H1 (cell line): ENCODE results near the gene UBP1. TPM values are rescaled to one million over a fixed set of nuclear protein-coding genes. Genes with fewer than 3 reads are reported as not detected.

Experiments used
- CTCF ChIA-PET: fragments of 300-600 bp; sonication (Branson Sonifier 250); formaldehyde crosslinking; loops from one replicate; lab custom pipeline; 2021; ENCODE audit not compliant: partially characterized antibody; lab: Charles Lee
- POLR2A ChIA-PET: fragments of 300-600 bp; sonication (Branson Sonifier 250); formaldehyde crosslinking; loops from one replicate; lab custom pipeline; 2021; ENCODE audit warnings: inconsistent platforms; ENCODE audit not compliant: partially characterized antibody; lab: Charles Lee
- DNase-seq, 2 experiments: peaks; one replicate each; pipeline versions ENCODE4 v3.0.0 to v3.0.0-alpha.2; 2010 to 2022; ENCODE audit warnings: low spot score in 2 of 2, low read depth in 1 of 2, mixed read lengths in 1 of 2
- FAIRE-seq: peaks from 2 replicates; lab custom pipeline; 2011; peaks lifted over from hg19 to GRCh38; lab: Jason Lieb, UNC
- H2AFZ ChIP-seq: 2 replicates; pipeline ENCODE4 v1.8.1; 2012; ENCODE audit warnings: low read length, inconsistent platforms
- H2AK5ac ChIP-seq: 2 replicates; pipeline ENCODE4 v1.6.1; 2013; ENCODE audit warnings: low read depth, low read length
- H2BK120ac ChIP-seq: replicated peaks from 2 replicates; pipeline ENCODE3; 2013; ENCODE audit warnings: low read depth, low read length, inconsistent platforms
- H2BK12ac ChIP-seq: 2 replicates; pipeline ENCODE4 v1.6.1; 2013; ENCODE audit warnings: low read depth, low read length
- H2BK15ac ChIP-seq: 2 replicates; pipeline ENCODE4 v1.6.1; 2013; ENCODE audit warnings: low read length
- H2BK20ac ChIP-seq: 2 replicates; pipeline ENCODE4 v1.6.1; 2013; ENCODE audit warnings: low read length
- H2BK5ac ChIP-seq: 2 replicates; pipeline ENCODE4 v1.6.1; 2013; ENCODE audit warnings: low read depth, low read length
- H3K14ac ChIP-seq: 2 replicates; pipeline ENCODE4 v1.6.1; 2013; ENCODE audit warnings: inconsistent platforms; ENCODE audit not compliant: insufficient read length
- H3K18ac ChIP-seq: 2 replicates; pipeline ENCODE4 v1.6.1; 2013; ENCODE audit warnings: low read length; ENCODE audit errors: extremely low read depth
- H3K23ac ChIP-seq: 2 replicates; pipeline ENCODE4 v1.6.1; 2013; ENCODE audit warnings: inconsistent platforms; ENCODE audit not compliant: insufficient read length
- H3K23me2 ChIP-seq: 2 replicates; pipeline ENCODE4 v1.6.1; 2013; ENCODE audit warnings: low read depth, low read length
- H3K27ac ChIP-seq: 2 replicates; pipeline ENCODE4 v1.6.1; 2011; ENCODE audit warnings: low read depth, low read length, inconsistent platforms
- H3K27me3 ChIP-seq, 4 experiments: replicated peaks in 1 of 4; 1 replicate in 1 of 4; 2 replicates in 3 of 4; pipeline versions ENCODE4 v1.6.1 to v1.8.1; 2011 to 2013; ENCODE audit warnings: low read length in 3 of 4, mild to moderate bottlenecking in 3 of 4, inconsistent platforms in 2 of 4, mixed read lengths in 2 of 4, moderate library complexity in 1 of 4; ENCODE audit not compliant: control insufficient read depth in 3 of 4, insufficient read depth in 3 of 4; ENCODE audit errors: extremely low read depth in 1 of 4
- H3K36me3 ChIP-seq, 4 experiments: 2 replicates each; pipeline versions ENCODE4 v1.6.1 to v1.8.1; 2011 to 2013; ENCODE audit warnings: mild to moderate bottlenecking in 4 of 4, low read length in 3 of 4, moderate library complexity in 2 of 4, control low read depth in 1 of 4, inconsistent platforms in 1 of 4; ENCODE audit not compliant: insufficient read depth in 4 of 4, control insufficient read depth in 2 of 4
- H3K4ac ChIP-seq: replicated peaks from 2 replicates; pipeline ENCODE3; 2013; ENCODE audit warnings: low read length, low read depth, mixed read lengths, inconsistent platforms; ENCODE audit not compliant: insufficient read length
- H3K4me1 ChIP-seq, 4 experiments: replicated peaks in 1 of 4; 1 replicate in 1 of 4; 2 replicates in 3 of 4; pipeline versions ENCODE4 v1.6.1 to v1.8.1; 2011 to 2013; ENCODE audit warnings: low read length in 3 of 4, inconsistent platforms in 2 of 4, mixed read lengths in 1 of 4; ENCODE audit not compliant: insufficient read depth in 4 of 4, control insufficient read depth in 3 of 4
- H3K4me2 ChIP-seq, 2 experiments: 2 replicates each; pipeline versions ENCODE4 v1.6.1 to v1.8.1; 2011 to 2013; ENCODE audit warnings: low read depth in 2 of 2, low read length in 2 of 2, control low read depth in 1 of 2, inconsistent platforms in 1 of 2, mild to moderate bottlenecking in 1 of 2; ENCODE audit not compliant: insufficient read depth in 1 of 2
- H3K4me3 ChIP-seq, 4 experiments: fragments of 200-600, 300-600 bp in 1 of 4; sonication (generic), shearing (Covaris generic), sonication (Bioruptor Twin) in 1 of 4; 2 replicates each; pipeline versions ENCODE4 v1.5.1 to v1.8.1; 2011 to 2016; ENCODE audit warnings: low read length in 4 of 4, low read depth in 3 of 4, control low read depth in 2 of 4, inconsistent platforms in 2 of 4, mild to moderate bottlenecking in 2 of 4, mixed read lengths in 1 of 4, moderate library complexity in 1 of 4; ENCODE audit not compliant: insufficient read depth in 2 of 4; ENCODE audit errors: extremely low read depth in 1 of 4
- H3K56ac ChIP-seq: replicated peaks from 2 replicates; pipeline ENCODE3; 2013; ENCODE audit warnings: low read depth, mild to moderate bottlenecking, mixed read lengths, low read length, inconsistent platforms; ENCODE audit not compliant: insufficient read length
- H3K79me1 ChIP-seq: 2 replicates; pipeline ENCODE4 v1.6.1; 2013; ENCODE audit warnings: low read depth, low read length, control low read depth
- H3K79me2 ChIP-seq, 2 experiments: 2 replicates each; pipeline versions ENCODE4 v1.6.1 to v1.8.1; 2012 to 2013; ENCODE audit warnings: low read length in 2 of 2, mild to moderate bottlenecking in 2 of 2, inconsistent platforms in 1 of 2; ENCODE audit not compliant: insufficient read depth in 2 of 2, control insufficient read depth in 1 of 2
- H3K9ac ChIP-seq, 4 experiments: replicated peaks in 1 of 4; 1 replicate in 1 of 4; 2 replicates in 3 of 4; pipeline versions ENCODE4 v1.6.1 to v1.8.1; 2011 to 2013; ENCODE audit warnings: low read depth in 3 of 4, low read length in 3 of 4, control low read depth in 2 of 4, mild to moderate bottlenecking in 2 of 4, moderate library complexity in 2 of 4, inconsistent platforms in 1 of 4; ENCODE audit errors: extremely low read depth in 1 of 4
- H3K9me3 ChIP-seq, 2 experiments: 2 replicates each; pipeline versions ENCODE4 v1.6.1 to v1.8.1; 2012 to 2013; ENCODE audit warnings: mild to moderate bottlenecking in 2 of 2, moderate library complexity in 2 of 2, control low read depth in 1 of 2, inconsistent platforms in 1 of 2, low read depth in 1 of 2, low read length in 1 of 2, mixed read lengths in 1 of 2; ENCODE audit not compliant: insufficient read depth in 2 of 2
- H4K20me1 ChIP-seq, 2 experiments: replicated peaks in 1 of 2; 2 replicates each; pipeline versions ENCODE3 to v1.8.1; 2011 to 2013; ENCODE audit warnings: inconsistent platforms in 2 of 2, low read length in 2 of 2, mild to moderate bottlenecking in 1 of 2; ENCODE audit not compliant: insufficient read depth in 2 of 2, control insufficient read depth in 1 of 2
- H4K5ac ChIP-seq: 2 replicates; pipeline ENCODE4 v1.6.1; 2013; ENCODE audit warnings: low read length, low read depth, mixed read lengths, inconsistent platforms; ENCODE audit not compliant: insufficient read length
- H4K8ac ChIP-seq: 2 replicates; pipeline ENCODE4 v1.8.0; 2013; ENCODE audit warnings: mild to moderate bottlenecking, moderate library complexity, low read length, inconsistent platforms; ENCODE audit not compliant: insufficient read depth; ENCODE audit errors: extremely low read depth
- H4K91ac ChIP-seq: replicated peaks from 2 replicates; pipeline ENCODE3; 2013; ENCODE audit warnings: low read length, mixed read lengths, inconsistent platforms; ENCODE audit not compliant: insufficient read length
- CBX8 ChIP-seq: fragments of 300-800, 300-1000 bp; sonication (generic); IDR thresholded peaks from 2 replicates; pipeline ENCODE4 v1.7.1; 2016; ENCODE audit warnings: low read depth, low read length, borderline replicate concordance
- SAP30 ChIP-seq: fragments of 300-600 bp; sonication (generic); IDR thresholded peaks from 2 replicates; pipeline ENCODE4 v1.7.1; 2012; ENCODE audit warnings: low read length, moderate library complexity, mild to moderate bottlenecking, inconsistent platforms; ENCODE audit not compliant: insufficient read depth, insufficient replicate concordance
- WGBS, 2 experiments: shearing (Covaris generic) in 1 of 2; methylation state at CpG; one replicate each; pipeline versions ENCODE4 v1.1.6 to v1.1.7; 2013 to 2015; ENCODE audit warnings: low lambda C conversion rate in 2 of 2, mixed read lengths in 2 of 2, inconsistent platforms in 1 of 2, low coverage in 1 of 2, missing lambda C conversion rate in 1 of 2; ENCODE audit not compliant: insufficient replicate concordance in 2 of 2, insufficient coverage in 1 of 2, insufficient read length in 1 of 2; ENCODE audit errors: extremely low coverage in 1 of 2, missing lambda C conversion rate in 1 of 2; 5-methylcytosine and 5-hydroxymethylcytosine counted together
- polyA plus RNA-seq, 7 experiments: library from polyadenylated mRNA; depleted of rRNA in 3 of 7; stranded (reverse) in 5 of 7; unstranded in 2 of 7; fragments of >200 nt in 5 of 7; fragments of 200-250 nt in 2 of 7; gene quantifications; 1 replicate in 5 of 7; 2 replicates in 1 of 7; 4 replicates in 1 of 7; pipeline versions ENCODE4 v1.2.1 to v1.2.3, GENCODE V29; 2011 to 2013; ENCODE audit warnings: missing spikeins in 2 of 7, mixed read lengths in 2 of 7
- total RNA-seq: library from RNA; stranded (reverse); fragmentation: NEBNext Ultra II Directional; extraction: Animal tissue kit (Norgen Biotek cat#: 25700); gene quantifications from 2 replicates; pipeline ENCODE4 v1.2.1, GENCODE V29; 2021

Gene UBP1
- total and polyA plus RNA-seq, 2 of the 8 experiments (the other 6 are each of a cell fraction or from before 2014, with no cell fraction given) = 47.3 to 71.9 TPM

GRCh38 chr3:33428734-33429133 lies 11.5 kb downstream of the UBP1 start:
- Histone ChIP-seq H3K4me1 (peaks cover 11 to 36% (median 24%) of the 10 kb centered on the region in 4 experiments), H3K18ac (no peak overlapping the region; the same call in 1 of the 2 replicates), H3K23ac (no peak overlapping the region), H3K4me3 (no peak overlapping the region), H3K23me2 (0 out of 2 replicates have a peak, but pooled peaks cover 2% of the 10 kb centered on the region), H3K79me2 (peaks cover 10 to 93% of the 10 kb centered on the region in 2 experiments), H3K9ac (no peak overlapping the region), H3K79me1 (peaks cover 7% of the 10 kb centered on the region; the same call in 1 of the 2 replicates), H4K91ac (no peak overlapping the region), H4K8ac (no peak overlapping the region), H3K4me2 (peak overlapping the region in 1 of 2 experiments; percentile 38; a peak in 2 of 4 replicates), H2AFZ (no peak overlapping the region), H3K36me3 (peaks cover 0 to 9% (median under 1%) of the 10 kb centered on the region in 4 experiments; a peak in 1 of 8 replicates), H3K4ac (no peak overlapping the region), H4K20me1 (peaks cover 10 to 16% of the 10 kb centered on the region in 2 experiments), H3K56ac (no peak overlapping the region), H2BK15ac (no peak overlapping the region), H3K14ac (no peak overlapping the region), H2BK120ac (no peak overlapping the region), H2BK12ac (no peak overlapping the region), H2BK20ac (no peak overlapping the region), H3K9me3 (no peaks in the 10 kb centered on the region), H2BK5ac (no peak overlapping the region), H3K27ac (no peak overlapping the region), H4K5ac (no peak overlapping the region), H2AK5ac (no peak overlapping the region), H3K27me3 (no peaks in the 10 kb centered on the region)
- 71% methylated on average over 7 of the region's 7 CpGs; no CpG with 5 or more reads in 1 of the 2 experiments for WGBS, 2 experiments
- no peak for FAIRE-seq
- CTCF ChIA-PET = interaction anchor here (0.6 to 1.5 kb wide), 3 partner anchors 8 to 297 kb away, joined by 4 read pairs; no protein-coding TSS in a partner anchor
- no peak for DNase-seq
- POLR2A ChIA-PET = interaction anchor here (7.4 kb wide), 1 partner anchor 11 kb away, joined by 82 read pairs; the partner anchor contains the start of gene UBP1
- TF ChIP-seq CBX8 (no peak), SAP30 (no peak)
